Neutrophil (primary cell): ENCODE results near the gene GDA.

Source experiments
- H3K27ac ChIP-seq: fragments of 200-600 bp; sonication (generic); 2 replicates; pipeline ENCODE4 v1.5.1; 2016; ENCODE audit warnings: mild to moderate bottlenecking, moderate library complexity
- H3K27me3 ChIP-seq: fragments of 200-600 bp; sonication (generic); 2 replicates; pipeline ENCODE4 v1.6.0; 2016; ENCODE audit warnings: mild to moderate bottlenecking
- H3K36me3 ChIP-seq: fragments of 200-600 bp; sonication (generic); 2 replicates; pipeline ENCODE4 v1.5.1; 2017
- H3K4me1 ChIP-seq, 2 experiments: fragments of 200-600 bp in 1 of 2; sonication (generic) in 1 of 2; 1 replicate in 1 of 2; 2 replicates in 1 of 2; pipeline versions ENCODE4 v1.5.1 to v1.6.1; 2013 to 2016; ENCODE audit warnings: low read depth in 1 of 2, low read length in 1 of 2, mild to moderate bottlenecking in 1 of 2, moderate library complexity in 1 of 2; ENCODE audit not compliant: control insufficient read depth in 1 of 2, insufficient read depth in 1 of 2
- H3K4me3 ChIP-seq, 2 experiments: fragments of 200-600 bp in 1 of 2; sonication (generic) in 1 of 2; 1 replicate in 1 of 2; 2 replicates in 1 of 2; pipeline ENCODE4 v1.5.1; 2013 to 2016; ENCODE audit warnings: low read depth in 1 of 2, low read length in 1 of 2, mild to moderate bottlenecking in 1 of 2, moderate library complexity in 1 of 2
- H3K9me3 ChIP-seq: fragments of 200-600 bp; sonication (generic); 2 replicates; pipeline ENCODE4 v1.5.1; 2016
- CTCF ChIP-seq: fragments of 200-600 bp; sonication (generic); IDR thresholded peaks from 2 replicates; pipeline ENCODE4 v1.5.1; 2016; ENCODE audit warnings: antibody characterized with exemption

The GDA gene

DNA sequence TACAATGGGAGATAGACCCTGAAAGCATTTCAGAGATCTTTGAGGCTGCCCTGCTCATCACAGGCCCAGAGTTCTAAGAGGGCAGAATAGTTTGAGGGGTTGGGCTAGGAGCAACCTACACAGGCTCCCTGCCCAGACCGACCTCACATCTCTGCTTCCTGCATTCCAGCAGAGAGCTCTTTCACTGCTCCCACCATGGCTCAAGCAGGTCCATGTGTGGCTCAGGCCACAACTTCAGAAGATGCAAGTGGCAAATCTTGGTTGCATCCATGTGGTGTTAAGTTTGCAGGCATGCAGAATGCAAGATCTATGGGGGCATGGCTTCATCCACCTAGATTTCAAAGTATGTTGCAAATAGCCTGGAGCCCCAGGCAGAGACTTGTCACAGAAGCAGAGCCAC, 39.0 kb downstream of the GDA start:
- Histone ChIP-seq H3K9me3 (no peaks in the 10 kb centered on the region), H3K27me3 (no peaks in the 10 kb centered on the region), H3K36me3 (no peaks in the 10 kb centered on the region), H3K27ac (no peak overlapping the region), H3K4me1 (peaks cover 0 to 2% of the 10 kb centered on the region in 2 experiments), H3K4me3 (no peak overlapping the region)
- TF ChIP-seq CTCF = no peak

DNA sequence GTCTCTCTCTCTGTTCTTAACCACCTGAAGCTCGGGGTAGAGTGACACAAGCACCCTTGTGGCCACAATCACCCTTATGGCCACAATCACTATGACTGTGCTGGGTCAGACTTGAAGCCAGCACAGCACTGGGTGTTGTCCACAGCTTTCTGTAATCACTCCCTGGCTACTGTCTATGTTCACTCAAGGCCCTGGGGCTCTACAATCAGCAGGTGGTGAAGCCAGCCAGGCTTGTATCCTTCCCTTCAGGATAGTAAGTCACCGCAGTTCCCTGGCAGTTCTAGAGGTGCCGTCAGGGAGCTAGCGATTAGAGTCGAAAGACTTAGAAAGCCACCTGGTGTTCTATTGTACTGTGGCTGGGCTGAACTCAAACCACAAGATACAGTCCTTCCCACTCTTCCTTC, 44.2 kb downstream of the GDA start:
- Histone ChIP-seq H3K4me3 (no peak overlapping the region), H3K27me3 (no peaks in the 10 kb centered on the region), H3K4me1 (peaks cover 0 to 9% of the 10 kb centered on the region in 2 experiments), H3K9me3 (no peaks in the 10 kb centered on the region), H3K36me3 (no peaks in the 10 kb centered on the region), H3K27ac (peak overlapping the region; percentile 67)
- no peak for TF ChIP-seq CTCF

GRCh38 chr9:72199238-72199637, 50.0 kb downstream of the GDA start:
- H3K27ac ChIP-seq = no peak overlapping the region
- TF ChIP-seq CTCF = no peak

DNA sequence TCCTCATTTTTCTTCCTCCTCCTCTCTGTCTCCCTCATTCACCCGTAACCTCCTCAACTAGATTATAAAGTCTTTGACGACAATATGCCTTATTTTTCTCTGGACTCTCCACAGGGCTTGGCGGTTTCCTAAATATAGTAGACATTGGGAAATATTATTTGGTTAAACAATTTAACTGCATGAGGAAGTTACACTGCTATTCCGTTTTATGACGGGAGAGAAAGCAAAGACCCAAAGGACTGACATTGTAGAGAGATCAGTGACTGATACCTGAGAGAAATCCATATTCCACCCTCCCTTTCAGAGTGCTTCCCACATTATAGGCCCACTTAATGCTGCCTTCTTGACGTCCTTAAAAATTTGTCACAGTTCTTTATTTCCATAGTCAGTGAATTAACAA, 51.2 kb downstream of the GDA start:
- TF ChIP-seq CTCF = no peak
- H3K4me1 ChIP-seq = no peaks in the 10 kb centered on the region

More at GRCh38 chr9:72199238-72199637, 50.0 kb downstream of the GDA start:
- Histone ChIP-seq H3K4me3 (no peak overlapping the region), H3K4me1 (no peaks in the 10 kb centered on the region), H3K9me3 (no peaks in the 10 kb centered on the region), H3K36me3 (no peaks in the 10 kb centered on the region), H3K27me3 (no peaks in the 10 kb centered on the region)

DNA sequence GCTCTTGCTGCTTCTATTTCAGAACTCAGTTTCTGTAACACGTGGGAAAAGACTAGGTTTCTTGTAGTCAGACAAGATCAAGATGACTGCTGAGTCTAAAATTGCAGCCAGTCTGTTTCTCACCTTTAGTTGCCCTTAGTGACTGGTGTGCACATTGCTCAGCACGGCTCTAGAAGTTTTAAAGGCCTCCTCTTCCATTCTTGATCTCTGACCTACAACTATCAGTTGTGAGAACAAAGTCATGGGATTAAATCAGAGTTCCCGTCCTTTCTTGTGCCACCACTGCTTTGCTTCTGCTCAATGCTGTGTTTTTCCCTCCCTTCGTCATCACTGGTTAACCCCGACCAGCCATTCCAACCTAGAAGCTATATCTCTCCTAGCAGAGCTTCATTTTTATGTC, 52.8 kb downstream of the GDA start:
- Histone ChIP-seq H3K4me3 (no peak overlapping the region), H3K4me1 (no peaks in the 10 kb centered on the region), H3K27me3 (no peaks in the 10 kb centered on the region), H3K27ac (no peak overlapping the region), H3K36me3 (no peaks in the 10 kb centered on the region), H3K9me3 (no peaks in the 10 kb centered on the region)
- TF ChIP-seq CTCF = no peak

More for the DNA sequence above, 51.2 kb downstream of the GDA start:
- no peaks in the 10 kb centered on the region for H3K27me3 ChIP-seq
- H3K36me3 ChIP-seq = no peaks in the 10 kb centered on the region
- no peak overlapping the region for H3K4me3 ChIP-seq
- H3K9me3 ChIP-seq = no peaks in the 10 kb centered on the region
- H3K27ac ChIP-seq = no peak overlapping the region
